Inflammatory macrophage treated with lipopolysaccharide for 4 hours (primary cell): ENCODE measurements around the gene TBCD.
A peak's percentile ranks its signal among the peaks of the same experiment; 100 is the strongest.
"Not testable (repeated sequence)": the region's sequence is repeated elsewhere in the genome, so short reads cannot be mapped to it uniquely, and the experiment has no call there.

Source experiments
- DNase-seq: peaks from one replicate; pipeline ENCODE4 v3.0.0-alpha.2; 2020

Gene TBCD

DNA sequence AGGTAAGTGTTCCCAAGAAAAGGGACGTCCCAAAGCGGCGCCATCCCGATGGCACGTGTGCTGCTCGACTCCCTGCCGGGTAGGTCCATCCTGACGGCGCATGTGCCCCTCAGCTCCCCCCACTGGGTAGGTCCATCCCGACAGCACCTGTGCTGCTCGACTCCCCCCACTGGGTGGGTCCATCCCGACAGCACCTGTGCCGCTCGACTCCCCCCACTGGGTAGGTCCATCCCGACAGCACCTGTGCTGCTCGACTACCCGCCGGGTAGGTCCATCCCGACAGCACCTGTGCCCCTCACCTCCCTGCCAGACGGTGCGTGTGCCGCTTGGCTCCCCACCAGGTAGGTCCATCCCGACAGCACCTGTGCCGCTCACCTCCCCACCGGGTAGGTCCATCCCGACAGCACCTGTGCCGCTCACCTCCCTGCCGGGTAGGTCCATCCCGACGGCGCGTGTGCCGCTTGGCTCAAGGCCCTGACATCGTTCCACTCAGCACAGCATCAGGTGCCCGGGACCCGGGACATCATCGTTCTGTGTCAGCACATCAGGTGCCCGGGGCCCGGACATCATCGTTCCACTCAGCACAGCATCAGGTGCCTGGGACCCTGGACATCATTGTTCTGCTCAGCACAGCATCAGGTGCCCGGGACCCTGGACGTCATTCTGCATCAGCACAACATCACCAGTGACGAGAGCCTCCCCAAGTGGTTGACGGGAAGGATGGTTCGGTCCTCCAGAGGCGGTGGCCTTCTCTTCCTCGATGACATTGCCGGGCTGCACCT is 22.2 kb upstream of the TBCD start:
- DNase-seq: no peak

- no peak for DNase-seq
Observed at GRCh38 chr17:82732118-82732743, 19.6 kb upstream of the TBCD start.

GRCh38 chr17:82734987-82735866 is 16.6 kb upstream of the TBCD start, which contains the start of gene FN3K:
Gene FN3K (plus strand): TSS chr17:82735615. CDS start chr17:82735637, 22 bp downstream.
- peak; percentile 11 for DNase-seq

DNA sequence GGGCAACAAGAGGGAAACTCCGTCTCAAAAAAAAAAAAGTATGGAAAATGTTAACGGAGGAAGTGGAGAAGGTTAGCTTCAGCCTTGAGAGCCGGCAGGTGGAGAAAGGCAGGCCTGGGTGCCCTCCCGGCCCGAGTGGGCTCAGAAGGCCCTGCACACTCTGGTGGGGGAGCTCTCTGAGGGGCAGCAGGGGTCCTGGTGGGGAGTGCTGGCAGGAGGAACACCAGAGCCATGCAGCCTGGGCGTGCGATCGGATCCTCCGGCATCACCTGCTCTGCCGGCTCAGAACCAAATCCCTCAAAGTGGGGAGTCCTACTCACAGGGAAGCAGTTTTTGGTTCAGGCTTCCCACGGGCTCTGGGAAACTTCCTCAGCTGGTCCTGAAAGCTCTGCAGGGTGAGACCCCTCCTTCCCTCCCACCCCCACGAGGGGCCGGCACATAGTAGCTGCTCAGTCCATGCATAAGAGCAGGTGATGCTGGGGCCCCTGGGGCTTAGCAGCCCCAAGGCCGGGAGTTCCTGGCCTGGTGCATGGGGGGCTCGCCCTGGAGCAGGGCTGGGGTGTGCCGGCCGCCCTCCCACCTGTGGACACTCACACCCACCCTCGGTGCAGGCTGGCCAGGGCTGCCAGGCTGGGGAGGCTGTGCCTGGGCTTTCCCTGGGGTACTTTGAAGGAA is 15.2 kb upstream of the TBCD start:
- no peak for DNase-seq

GRCh38 chr17:82737967-82738877 is 13.6 kb upstream of the TBCD start:
- no peak for DNase-seq

DNA sequence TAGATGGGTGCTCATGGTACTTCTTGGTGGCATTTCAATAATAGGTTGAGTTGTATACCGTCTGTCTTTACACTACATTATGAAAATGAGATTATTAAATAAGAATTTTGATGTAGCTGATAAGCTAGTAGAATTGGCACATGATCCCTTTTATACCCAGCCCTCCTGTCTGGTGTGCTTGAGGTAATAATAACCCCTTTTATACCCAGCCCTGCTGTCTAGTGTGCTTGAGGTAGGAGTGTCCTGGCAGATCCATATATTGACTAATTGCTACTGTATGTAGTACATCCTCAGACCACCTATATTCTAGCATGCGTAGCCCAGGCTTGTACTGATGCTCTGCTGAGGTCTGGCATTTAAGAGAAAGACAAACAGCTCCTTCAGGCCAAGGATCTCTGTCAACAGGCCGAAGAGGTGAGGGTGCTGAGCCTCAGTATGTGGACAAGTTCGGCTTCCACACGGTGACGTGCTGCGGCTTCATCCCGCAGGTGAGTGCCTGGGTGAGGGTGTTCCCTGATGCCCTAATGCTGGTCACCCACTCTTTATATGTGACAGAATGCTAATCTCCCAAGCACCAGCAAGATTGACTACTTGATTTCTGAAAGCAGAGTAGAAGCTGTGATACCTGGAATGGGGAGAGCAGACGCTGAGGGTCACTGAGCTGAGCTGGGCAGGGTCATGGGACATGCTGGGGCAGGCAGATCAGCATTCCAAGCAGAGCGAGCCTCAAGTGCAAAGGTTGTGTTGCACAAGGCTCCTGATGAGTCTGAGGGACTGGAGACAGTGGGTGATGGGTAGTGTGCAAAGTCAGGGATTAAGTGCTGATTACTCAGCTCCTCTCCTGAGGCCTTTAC is 10.7 kb upstream of the TBCD start:
- DNase-seq: no peak

DNA sequence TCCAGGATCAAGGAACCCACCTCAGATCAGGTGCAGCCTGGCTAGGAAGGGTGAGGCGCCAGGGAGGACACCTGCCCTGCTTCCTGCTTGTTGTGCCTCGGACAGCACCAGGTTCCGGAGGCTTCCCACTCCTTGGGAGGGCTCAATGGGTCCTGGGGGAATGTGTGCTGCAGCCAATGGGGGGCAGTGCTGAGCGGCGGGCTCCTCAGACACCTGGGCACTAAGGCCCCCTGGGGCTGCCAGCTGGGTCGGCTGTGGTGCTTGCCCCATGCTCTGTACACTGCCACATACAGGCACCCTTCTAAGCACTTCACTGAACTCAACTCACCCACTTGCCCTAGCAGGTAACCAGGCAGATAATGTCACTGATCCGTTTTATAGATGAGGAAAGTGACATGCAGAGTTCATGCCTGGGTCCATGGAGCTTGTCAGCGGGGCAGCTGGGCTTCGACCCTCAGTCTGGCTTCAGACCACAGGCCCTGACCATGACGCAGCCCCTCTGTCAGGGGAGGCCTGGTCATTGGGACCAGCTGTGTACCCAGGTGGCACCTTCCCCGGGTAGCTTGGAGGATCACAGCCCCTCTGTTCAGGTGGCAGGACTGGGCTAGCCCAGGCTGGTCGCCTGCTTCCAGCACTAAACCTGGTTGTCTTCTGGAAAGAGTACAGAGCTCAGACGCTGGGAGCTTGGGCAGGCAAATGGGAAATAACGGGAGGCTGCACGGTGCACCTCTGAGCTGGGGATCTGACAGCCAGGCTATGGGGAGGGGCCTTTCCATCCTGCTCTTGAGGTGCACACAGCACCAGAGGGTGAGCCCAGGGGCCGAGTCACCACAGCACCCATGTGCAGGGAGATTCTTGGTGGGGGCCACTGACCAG is 8.3 kb upstream of the TBCD start:
- DNase-seq: no peak

DNA sequence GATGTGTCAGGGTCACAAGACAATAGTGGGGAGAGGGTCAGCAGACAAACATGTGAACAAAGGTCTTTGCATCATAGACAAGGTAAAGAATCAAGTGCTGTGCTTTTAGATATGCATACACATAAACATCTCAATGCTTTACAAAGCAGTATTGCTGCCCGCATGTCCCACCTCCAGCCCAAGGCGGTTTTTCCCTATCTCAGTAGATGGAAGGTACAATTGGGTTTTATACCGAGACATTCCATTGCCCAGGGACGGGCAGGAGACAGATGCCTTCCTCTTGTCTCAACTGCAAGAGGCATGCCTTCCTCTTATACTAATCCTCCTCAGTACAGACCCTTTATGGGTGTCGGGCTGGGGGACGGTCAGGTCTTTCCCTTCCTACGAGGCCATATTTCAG is 7.1 kb upstream of the TBCD start:
- not testable (repeated sequence) for DNase-seq

DNA sequence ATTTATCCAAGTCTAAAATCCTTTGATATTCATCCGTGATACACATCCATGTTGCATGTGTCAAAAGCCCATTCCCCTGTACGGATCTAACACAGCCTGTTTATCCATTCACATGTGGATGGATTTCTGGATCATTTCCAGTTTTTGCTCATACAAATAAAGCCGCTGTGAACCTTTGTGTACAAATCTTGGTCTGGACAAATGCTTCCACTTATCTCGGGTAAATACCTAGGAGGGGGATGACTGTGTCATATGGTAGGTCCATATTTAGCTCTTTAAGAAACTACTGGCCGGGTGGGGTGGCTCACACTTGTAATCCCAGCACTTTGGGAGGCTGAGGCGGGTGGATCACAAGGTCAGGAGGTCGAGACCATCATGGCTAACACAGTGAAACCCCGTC is 6.3 kb upstream of the TBCD start:
- no peak for DNase-seq

- no peak for DNase-seq
Observed at GRCh38 chr17:82748756-82749155, 3.1 kb upstream of the TBCD start.

DNA sequence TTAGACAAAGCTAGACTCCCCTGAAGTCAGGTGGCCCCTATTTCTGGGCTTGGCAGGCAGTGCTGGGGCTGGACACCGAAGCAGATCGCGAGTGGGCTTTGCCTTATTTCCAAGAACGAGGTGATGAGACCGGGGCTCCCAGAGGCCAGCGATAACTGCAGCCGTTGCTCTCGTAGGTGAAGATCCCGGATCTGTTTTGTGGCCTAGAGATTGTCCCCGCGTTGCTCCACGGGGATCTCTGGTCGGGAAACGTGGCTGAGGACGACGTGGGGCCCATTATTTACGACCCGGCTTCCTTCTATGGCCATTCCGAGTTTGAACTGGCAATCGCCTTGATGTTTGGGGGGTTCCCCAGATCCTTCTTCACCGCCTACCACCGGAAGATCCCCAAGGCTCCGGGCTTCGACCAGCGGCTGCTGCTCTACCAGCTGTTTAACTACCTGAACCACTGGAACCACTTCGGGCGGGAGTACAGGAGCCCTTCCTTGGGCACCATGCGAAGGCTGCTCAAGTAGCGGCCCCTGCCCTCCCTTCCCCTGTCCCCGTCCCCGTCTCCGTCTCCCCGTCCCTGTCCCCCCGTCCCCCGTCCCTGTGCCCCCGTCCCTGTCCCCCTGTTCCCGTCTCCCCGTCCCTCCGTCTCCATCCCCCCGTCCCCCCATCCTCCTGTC is 1.5 kb upstream of the TBCD start:
- DNase-seq: no peak

- no peak for DNase-seq
Observed at GRCh38 chr17:82751171-82751570, 694 bp upstream of the TBCD start.

DNA sequence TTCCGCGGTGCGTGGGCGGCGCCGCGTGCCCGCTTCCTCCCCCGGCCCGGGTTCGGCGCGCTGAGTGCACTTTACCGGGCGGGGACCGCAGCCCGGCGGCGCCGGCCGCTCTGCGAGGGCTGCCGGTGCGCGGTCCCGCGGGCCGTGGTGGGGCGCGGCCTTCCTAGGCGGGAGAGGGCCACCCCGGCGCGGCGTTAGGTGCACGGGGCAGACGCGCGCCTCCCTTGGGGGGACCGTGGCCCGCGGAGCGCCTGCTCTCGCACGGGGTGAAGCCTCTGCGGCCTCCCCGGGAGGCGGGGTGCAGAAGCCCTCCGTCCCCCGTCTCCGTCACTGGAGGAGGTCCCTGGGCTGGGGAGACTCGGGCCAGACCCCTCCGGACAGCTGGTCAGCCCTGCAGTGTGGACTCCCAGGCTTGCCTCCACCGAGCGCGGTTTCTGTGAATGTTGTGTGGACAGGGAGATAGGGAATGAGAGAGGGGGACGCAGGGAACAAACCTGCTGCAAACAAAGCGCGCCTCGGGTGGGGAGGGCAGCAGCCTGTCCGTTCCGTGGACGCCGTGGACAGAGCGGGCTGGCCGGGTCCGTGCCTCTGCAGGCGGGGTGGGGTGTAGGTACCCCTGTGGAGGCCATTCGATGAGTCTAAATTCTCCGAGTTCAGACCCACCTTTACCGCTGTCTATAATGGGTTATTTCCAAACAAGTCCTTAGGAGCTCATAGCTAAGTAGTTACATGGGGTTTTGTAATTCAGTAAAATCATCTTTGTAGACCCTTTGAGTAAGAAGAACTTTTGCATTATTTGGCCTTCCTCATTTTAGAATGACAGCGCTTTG is 721 bp downstream of the TBCD start:
- DNase-seq: no peak

- DNase-seq: no peak
Observed at GRCh38 chr17:82753201-82753464, 1.3 kb downstream of the TBCD start.

GRCh38 chr17:82754297-82755208 is 2.7 kb downstream of the TBCD start:
- no peak for DNase-seq

GRCh38 chr17:82756166-82756565 is 4.3 kb downstream of the TBCD start:
- no peak for DNase-seq

DNA sequence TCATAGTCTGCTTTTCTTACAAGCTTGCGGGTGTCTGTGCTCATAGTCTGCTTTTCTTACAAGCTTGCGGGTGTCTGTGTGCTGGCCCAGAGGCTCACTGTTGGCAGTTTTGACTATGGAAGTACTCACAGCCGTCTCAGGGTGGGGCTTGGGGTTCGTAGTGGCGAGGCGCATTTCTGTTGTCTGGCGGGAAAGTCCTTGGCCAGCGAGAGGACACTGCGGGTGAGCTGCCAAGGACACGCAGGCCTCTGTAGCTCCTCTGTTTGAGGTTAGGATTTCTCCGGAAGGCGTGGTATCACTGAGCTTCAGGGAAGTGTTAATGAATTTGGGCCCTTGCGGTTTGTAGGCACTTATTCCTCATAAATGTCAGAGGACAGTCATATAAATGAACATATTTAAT is 13.5 kb downstream of the TBCD start:
- no peak for DNase-seq
